Stimulated activated CD4-positive, alpha-beta T cell treated with anti-CD3 and anti-CD28 coated beads, Interleukin-15, amount 100 ng/mL, for 48 hours (primary cell): ENCODE results near the gene GPR160.

ENCODE experiments used
- DNase-seq, 2 donors: peaks; one replicate each; pipeline ENCODE4 v3.0.0-alpha.2; 2020; ENCODE audit warnings: low read depth in 2 of 2

Gene GPR160

GRCh38 chr3:170027233-170028102 is 10.3 kb upstream of the GPR160 start:
- no peak for DNase-seq

GRCh38 chr3:170033489-170033888 is 4.3 kb upstream of the GPR160 start:
- no peak for DNase-seq

GRCh38 chr3:170038434-170039110 is 777 bp downstream of the GPR160 start:
- DNase-seq: no peak

- no peak for DNase-seq
These were observed 2.6 kb downstream of the GPR160 start for GRCh38 chr3:170040418-170040817.

- no peak for DNase-seq
These were observed 5.7 kb downstream of the GPR160 start for GRCh38 chr3:170043506-170043905.

- no peak for DNase-seq
These were observed 6.5 kb downstream of the GPR160 start for GRCh38 chr3:170044271-170044670.

- no peak for DNase-seq
These were observed 7.0 kb downstream of the GPR160 start for GRCh38 chr3:170044795-170045244.

- no peak for DNase-seq
These were observed 8.7 kb downstream of the GPR160 start for GRCh38 chr3:170046269-170047132.

GRCh38 chr3:170047133-170047404 is 9.3 kb downstream of the GPR160 start:
- DNase-seq: no peak

GRCh38 chr3:170049146-170050000 is 11.6 kb downstream of the GPR160 start:
- DNase-seq: no peak

GRCh38 chr3:170050753-170051152 is 13.0 kb downstream of the GPR160 start:
- no peak for DNase-seq

- no peak for DNase-seq
These were observed 14.6 kb downstream of the GPR160 start for GRCh38 chr3:170052398-170052797.

GRCh38 chr3:170054204-170054603 is 16.4 kb downstream of the GPR160 start:
- no peak for DNase-seq

GRCh38 chr3:170055209-170055608 is 17.4 kb downstream of the GPR160 start:
- no peak for DNase-seq

- DNase-seq: no peak
These were observed 19.1 kb downstream of the GPR160 start for GRCh38 chr3:170056710-170057454.

- DNase-seq: no peak
These were observed 19.8 kb downstream of the GPR160 start for GRCh38 chr3:170057550-170057949.

GRCh38 chr3:170058127-170058526 is 20.3 kb downstream of the GPR160 start:
- DNase-seq: no peak

- DNase-seq: no peak
These were observed 21.7 kb downstream of the GPR160 start for GRCh38 chr3:170059447-170059846.

- DNase-seq: no peak
These were observed 24.3 kb downstream of the GPR160 start for GRCh38 chr3:170062068-170062467.

- no peak for DNase-seq
These were observed 25.0 kb downstream of the GPR160 start for GRCh38 chr3:170062769-170063168.

- no peak for DNase-seq
These were observed 25.9 kb downstream of the GPR160 start for GRCh38 chr3:170063691-170064090.
